NCI-H2107 treated with DMSO at 0.1 percent for 48 hours (cell line): ENCODE results near the gene SLC6A12.
"Not testable (repeated sequence)": the region's sequence is repeated elsewhere in the genome, so short reads cannot be mapped to it uniquely, and the experiment has no call there.

Source experiments
- DNase-seq: peaks from one replicate; lab custom pipeline; 2025; ENCODE audit not compliant: unreplicated experiment; lab: John Stamatoyannopoulos, UW

The SLC6A12 gene

GRCh38 chr12:202081-202731 lies 11.8 kb downstream of the SLC6A12 start:
- DNase-seq, result peak; percentile 91

DNA sequence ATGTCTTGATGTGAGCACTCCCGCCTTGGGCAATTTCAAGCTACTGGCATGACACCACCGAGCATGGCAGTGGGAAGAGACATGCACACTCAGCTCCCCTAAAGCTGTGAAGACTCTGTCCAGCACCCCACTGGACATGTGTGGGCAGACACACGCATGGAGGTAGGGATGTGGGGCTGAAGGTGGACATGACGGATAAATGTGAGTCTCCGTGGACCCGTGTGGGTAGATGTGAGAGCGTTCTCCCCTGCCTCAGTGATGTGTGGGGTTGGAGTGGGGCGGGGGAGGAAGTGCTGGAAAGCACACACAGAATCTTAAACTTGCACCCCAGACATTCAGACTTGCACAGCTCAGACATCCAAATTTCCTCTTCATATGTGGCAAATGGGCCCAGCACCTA lies 12.6 kb downstream of the SLC6A12 start:
- DNase-seq, result no peak

DNA sequence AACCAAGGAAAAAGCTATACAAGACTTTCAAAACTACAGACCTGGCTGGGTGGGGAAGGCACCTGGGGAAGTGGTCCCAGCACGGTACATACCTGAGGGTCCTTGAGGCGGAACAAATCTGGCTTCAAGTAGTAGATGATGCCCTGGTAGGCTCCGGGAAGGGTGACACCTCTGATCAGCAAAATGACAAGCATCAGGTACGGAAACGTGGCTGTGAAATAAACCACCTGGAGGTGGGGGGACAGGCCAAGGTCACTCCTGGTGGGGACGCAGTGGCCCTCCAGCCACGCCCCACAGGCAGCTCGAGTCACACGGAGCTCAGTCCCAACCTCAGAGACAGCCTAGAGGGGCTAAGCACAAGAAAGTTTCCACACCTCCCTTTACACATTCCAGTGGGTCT lies 15.3 kb downstream of the SLC6A12 start:
- DNase-seq, result no peak

- no peak for DNase-seq
These were observed 15.9 kb downstream of the SLC6A12 start for GRCh38 chr12:197911-198695.

- no peak for DNase-seq
These were observed 16.6 kb downstream of the SLC6A12 start for GRCh38 chr12:197347-197746.

GRCh38 chr12:196436-196835 lies 17.5 kb downstream of the SLC6A12 start:
- no peak for DNase-seq

- DNase-seq, result no peak
These were observed 18.0 kb downstream of the SLC6A12 start for GRCh38 chr12:195951-196350.

DNA sequence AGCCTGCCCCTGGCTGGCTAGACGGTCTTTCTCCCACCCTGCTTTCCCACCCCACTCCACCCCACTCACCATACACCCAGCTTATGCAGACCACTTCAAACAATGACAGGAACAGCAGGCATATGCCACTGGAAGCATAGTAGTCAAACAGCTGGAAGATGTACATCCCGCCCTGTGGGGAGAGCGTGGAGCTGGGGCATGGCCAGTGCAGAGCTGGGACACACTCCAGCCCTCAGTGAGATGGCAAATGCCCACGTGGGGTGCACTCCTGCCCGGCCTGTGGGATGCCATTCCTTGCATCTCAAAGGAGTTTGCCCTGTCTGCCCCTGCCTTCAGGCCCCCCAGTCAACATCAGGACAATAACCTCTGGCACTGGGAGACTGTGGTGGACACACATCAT lies 18.8 kb downstream of the SLC6A12 start:
- no peak for DNase-seq

- no peak for DNase-seq
These were observed 19.7 kb downstream of the SLC6A12 start for GRCh38 chr12:194276-194675.

GRCh38 chr12:193261-193660 lies 20.7 kb downstream of the SLC6A12 start:
- DNase-seq, result no peak

- DNase-seq, result no peak
These were observed 22.4 kb downstream of the SLC6A12 start for GRCh38 chr12:191541-191940.

GRCh38 chr12:190881-191280 lies 23.1 kb downstream of the SLC6A12 start:
- DNase-seq, result no peak

DNA sequence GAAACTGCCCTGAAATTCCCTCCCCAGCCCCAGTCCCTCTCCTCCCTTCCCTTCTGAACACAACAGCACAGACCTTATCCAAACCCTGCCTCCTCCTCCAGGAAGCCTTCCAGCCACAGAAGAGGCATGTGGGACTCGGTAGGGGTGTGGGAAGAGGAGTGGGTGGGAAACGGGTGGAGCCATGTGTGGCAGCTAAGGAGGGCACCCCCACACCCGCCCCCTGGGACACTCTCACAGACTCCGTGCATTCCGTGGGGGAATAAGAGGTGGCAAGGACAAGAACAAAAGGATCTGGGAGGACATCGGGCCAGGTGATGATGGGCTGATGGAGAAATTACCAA lies 24.4 kb downstream of the SLC6A12 start:
- DNase-seq, result no peak

DNA sequence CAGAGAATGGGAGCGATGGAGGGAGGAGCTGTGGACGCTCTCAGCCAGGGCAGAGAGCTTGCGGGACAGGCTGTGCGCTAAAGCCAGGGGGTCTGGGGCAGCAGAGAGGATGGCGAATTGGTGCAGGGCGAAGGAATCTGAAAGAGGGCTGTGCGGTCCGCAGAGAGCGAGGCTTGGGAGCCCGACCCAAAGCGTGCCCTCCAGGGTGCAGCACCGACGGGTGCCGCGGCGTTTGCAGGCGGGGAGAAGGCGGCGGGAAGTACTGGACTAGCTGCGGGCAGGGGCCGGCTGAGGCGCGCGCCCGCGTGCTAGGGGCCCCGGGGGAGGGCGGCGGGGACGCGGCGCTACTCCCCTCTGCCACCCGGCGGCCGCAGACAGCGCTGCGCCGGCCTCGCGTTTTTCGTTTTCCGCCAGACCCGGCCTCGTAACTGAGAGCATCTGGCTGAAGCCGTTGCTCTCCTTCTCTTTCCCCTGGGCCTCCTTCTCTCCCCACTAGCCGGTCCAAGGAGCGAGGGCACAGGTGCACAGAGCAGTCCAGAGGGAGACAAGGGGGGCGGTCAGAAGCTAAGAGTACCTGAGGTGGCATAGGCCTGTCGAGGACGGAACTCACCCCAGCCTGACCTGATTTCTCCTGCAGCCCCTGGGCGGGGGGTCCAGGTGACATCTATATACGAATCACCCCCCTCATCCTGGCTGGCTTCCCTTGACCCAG lies 24.9 kb downstream of the SLC6A12 start:
- DNase-seq, result no peak

GRCh38 chr12:187986-188909 lies 25.7 kb downstream of the SLC6A12 start:
- DNase-seq, result not testable (repeated sequence)

DNA sequence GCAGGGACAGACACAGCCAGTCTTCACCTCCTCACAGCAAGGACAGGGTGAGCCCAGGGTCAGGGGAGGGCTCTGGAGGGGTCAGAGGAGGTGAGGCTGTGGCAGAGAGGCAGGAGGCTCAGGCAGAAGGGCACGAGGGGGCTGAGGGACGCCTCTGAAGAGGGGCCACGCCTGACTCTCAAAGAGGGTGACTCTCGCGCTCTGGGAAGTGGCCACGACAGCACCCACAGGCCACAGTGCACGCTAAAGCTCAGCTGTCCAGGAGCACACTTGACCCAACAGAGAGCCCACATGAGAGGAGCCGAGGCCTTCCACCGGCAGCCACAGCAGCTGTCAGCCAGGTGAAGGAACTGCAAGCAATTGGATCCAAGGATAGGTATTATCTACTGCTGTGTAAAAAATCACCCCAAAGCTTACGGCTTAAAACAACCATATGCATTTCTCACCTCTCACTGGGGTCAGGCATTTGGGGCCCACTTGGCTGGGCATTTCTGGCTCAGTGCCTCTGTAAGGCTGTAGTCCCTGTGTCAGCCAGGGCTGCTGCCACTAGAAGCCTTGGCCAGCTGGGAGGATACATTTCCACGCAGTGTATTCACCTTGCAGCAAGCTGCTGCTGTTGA lies 27.8 kb downstream of the SLC6A12 start:
- no peak for DNase-seq

DNA sequence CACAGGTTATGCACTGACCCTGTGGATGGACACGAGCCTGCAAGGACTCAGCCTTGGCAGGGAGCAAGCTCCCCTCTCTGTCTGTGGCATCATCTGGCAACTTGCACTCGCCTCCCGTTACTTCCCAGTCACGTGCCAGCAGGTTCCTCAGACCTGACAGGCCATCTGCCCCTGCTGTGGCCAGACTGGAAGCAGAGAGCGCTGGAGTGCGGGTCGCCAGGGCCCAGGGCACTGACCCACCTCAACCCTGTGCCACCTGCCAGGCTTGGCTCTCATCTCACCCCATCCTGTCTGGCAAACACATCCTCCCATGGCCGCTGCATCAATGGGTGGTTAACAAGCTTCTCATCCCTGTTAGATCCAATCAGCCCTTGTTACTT lies 28.4 kb downstream of the SLC6A12 start:
- DNase-seq, result no peak

GRCh38 chr12:184811-185575 lies 29.0 kb downstream of the SLC6A12 start:
- DNase-seq, result no peak

GRCh38 chr12:182381-182892 lies 31.5 kb downstream of the SLC6A12 start:
- DNase-seq, result no peak

GRCh38 chr12:181921-182320 lies 32.0 kb downstream of the SLC6A12 start:
- DNase-seq, result no peak
